Activated CD4-positive, alpha-beta T cell treated with anti-CD3 and anti-CD28 coated beads, Interleukin-10, Interleukin-2, amounts not matched to agents 100 ng/mL and 50 ng/mL, durations not matched to agents 16 hours and 8 hours (primary cell): ENCODE measurements around the gene NMT2.
"Not testable (repeated sequence)": the region's sequence is repeated elsewhere in the genome, so short reads cannot be mapped to it uniquely, and the experiment has no call there.

Experiments used
- DNase-seq: peaks from one replicate; pipeline ENCODE4 v3.0.0-alpha.2; 2020

NMT2 gene

DNA sequence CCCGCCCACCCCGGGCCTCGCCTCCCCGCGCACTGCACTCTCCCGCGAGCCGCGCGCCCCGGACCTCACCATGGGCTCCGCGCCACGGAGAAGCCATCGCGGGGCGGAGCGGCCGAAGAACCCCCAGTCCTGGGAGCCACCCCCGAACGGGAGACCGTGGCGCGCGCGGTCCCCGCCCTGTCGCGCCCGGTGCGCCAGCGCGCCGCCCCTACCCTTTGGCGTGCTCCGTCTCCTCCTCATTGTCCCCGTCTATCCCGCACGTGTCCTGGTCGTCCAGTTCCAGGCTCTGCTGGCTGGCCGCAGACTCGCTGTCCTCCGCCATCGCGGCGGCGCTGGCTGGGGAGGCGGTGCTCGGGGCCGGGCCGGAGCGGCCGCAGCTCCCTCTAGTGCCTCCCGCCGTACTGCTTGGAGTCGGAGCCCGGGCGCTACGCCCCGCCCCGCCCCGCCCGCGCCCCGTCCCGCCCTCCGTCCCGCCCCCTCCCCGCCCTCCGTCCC is at the start of gene NMT2:
Gene NMT2 (minus strand): TSS at position 403 of the 495 bp plus-strand sequence. CDS start 81 bp downstream, at position 322.
- DNase-seq, result no peak

DNA sequence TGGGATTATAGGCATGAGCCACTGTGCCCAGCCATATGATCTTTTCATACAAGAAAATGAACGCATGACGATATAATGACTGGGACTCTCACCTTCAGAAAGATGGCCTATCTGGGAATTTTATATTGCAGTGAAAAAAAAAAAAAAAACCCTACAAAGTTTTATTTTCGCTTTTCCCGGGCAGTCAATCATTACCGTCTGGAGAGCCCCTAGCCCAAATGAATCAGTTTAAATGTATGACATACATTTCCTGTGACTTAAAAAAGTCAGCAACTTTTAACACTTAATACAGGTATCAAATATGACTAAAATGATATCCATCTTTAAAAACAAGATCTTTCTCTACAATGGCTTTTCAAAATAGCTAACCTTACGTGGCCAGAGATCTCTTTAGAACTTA is 48.2 kb upstream of the NMT2 start:
- no peak for DNase-seq

DNA sequence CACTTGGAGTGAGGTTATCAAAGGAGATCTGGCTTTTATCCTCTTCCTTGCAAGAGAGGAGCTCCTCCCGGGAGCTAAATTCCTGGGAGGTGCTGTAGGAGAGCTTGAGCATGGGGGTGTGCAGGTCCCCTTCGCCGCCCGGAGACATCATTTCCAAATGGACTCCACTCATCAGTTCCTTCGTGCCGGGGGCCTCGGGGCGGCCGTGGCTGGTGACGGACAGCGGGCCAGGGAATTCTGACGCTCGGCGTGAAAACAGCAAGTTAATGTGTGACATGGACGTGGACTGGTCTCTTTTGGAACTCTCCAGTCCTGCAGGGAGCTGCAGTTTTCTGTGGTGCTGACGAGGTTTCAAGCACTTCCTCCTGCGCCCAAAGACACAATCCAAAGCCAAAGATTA is 45.7 kb upstream of the NMT2 start:
- no peak for DNase-seq

DNA sequence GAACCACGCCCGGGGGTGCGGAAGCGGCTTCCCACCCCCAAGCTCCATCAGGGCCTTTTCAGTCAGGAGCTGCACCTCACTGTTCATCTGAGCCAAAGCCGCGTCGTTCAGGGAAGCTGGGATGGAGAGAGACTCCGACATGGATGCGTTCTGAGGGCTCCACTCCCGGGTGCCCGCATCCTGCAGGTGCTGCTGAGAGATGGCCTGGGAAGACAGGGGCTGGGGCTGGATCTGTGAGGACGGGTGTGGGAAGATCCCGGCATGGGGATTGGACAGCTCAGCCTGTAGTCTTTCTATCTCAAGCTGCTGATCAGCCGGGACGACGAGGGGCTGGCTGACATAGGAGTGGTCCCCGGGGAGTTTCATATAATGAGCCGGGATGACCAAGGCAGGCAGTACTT is 45.0 kb upstream of the NMT2 start:
- DNase-seq, result no peak

DNA sequence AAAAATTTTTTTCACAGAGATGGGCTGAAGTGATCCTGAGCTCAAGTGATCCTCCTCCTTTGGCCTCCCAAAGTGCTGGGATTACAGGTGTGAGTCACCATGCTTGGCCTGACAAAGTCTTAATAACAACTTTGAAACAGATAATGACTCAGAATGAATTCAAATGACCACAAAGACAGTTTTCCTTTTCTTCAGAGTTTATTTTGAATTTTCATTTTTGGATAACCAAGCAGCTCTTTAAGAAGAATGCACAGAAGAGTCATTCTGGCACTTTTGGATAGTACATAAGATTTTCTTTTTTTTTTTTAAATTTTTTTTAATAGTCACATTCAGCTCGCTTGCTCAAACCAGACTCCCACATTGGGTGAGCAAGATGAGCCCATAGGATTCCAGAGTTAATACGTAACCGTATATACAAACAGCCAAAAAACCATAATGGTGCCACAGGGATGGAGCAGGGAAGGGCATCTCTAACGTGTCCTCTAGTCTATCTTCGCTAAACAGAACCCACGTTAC is 43.0 kb upstream of the NMT2 start:
- DNase-seq, result no peak

GRCh38 chr10:15210521-15210920 is 42.0 kb upstream of the NMT2 start:
- DNase-seq, result no peak

GRCh38 chr10:15209827-15210509 is 41.5 kb upstream of the NMT2 start:
- peak; percentile 81 for DNase-seq

DNA sequence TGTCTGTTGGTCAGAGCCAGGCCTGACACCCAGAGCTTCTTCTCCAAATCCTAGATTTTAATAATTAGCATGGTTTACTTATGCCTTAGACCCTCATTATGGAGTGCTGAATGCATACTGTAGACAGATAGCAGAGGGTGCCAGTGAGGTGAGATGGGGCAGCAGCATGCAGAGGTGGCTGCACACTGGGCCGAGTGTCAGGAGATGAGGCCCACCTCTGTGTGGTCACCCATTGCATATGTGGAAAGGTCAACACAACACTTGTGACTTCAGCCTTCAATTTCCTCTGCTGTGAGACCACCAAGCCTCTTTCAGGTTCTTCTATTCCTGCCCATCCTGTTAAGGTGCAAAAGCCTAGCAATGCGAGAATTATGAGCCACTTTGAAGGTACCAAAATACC is 39.7 kb upstream of the NMT2 start:
- DNase-seq, result no peak

DNA sequence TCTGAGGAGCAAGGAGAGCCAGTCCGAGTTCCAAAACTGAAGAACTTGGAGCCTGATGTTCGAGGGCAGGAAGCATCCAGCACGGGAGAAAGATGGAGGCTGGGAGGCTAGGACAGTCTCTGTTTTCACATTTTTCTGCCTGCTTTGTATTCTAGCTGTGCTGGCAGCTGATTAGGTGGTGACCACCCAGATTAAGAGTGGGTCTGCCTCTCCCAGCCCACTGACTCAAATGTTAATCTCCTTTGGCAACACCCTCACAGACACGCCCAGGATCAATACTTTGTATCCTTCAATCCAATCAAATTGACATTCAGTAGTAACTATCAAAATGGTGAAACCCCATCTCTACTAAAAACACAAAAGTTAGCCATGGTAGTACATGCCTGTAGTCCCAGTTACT is 38.9 kb upstream of the NMT2 start:
- DNase-seq, result not testable (repeated sequence)

DNA sequence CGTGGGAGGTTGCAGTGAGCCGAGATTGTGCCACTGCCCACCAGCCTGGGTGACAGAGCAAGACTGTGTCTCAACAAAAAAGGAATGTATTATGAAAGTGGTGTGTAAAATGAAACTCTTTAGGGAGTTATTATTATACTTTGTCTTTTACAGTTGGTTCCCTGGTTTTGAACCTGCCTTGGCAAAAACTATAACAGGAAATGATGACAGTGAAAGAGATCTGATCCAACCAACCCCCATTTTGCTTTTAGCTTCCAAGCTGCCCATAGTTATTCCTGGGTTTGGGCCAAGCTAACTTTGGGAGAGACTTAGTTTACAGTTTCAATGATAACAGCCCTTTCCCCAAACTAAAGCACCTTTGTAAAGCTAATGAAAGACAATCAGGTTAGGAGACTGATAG is 34.1 kb upstream of the NMT2 start:
- DNase-seq, result no peak

GRCh38 chr10:15202301-15202621 is 33.8 kb upstream of the NMT2 start:
- not testable (repeated sequence) for DNase-seq

- DNase-seq, result no peak
Measured at GRCh38 chr10:15201589-15202300, 33.3 kb upstream of the NMT2 start.

- no peak for DNase-seq
Measured at GRCh38 chr10:15200626-15201025, 32.1 kb upstream of the NMT2 start.

DNA sequence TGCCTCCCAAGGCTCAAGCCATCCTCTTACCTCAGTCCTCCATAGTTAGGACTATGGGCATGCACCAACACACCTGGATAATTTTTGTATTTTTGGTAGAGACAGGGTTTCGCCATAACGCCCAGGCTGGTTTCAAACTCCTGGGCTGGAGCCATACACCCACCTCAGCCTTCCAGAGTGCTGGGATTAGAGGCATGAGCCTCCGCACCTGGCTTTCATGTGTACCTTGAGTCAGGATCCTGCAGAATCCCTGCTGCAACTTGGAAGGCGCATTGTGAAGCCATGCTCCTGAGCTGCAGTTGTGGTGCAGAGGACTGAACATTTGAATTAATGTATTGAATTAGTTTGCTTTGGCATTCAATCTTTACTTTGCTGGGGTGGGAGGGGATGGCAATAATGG is 29.4 kb upstream of the NMT2 start:
- no peak for DNase-seq

DNA sequence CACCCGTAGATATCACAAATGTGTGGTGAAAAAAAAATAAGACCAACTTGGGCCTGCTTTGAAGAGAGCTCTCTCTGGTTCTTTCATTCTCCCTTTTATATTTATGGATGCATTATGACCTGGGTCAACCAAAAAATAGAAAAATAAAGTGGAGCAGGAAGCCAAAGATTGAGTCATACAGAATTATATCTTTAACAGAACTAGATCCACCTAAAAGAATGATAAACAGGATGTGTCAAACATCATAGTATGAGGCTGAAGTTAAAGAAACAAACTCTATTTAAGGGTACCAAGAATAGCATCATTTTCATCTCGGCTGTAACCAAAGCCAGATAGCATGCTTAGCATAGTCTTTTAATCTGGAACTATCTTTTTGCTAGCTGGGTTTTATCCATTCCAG is 28.8 kb upstream of the NMT2 start:
- DNase-seq, result no peak

GRCh38 chr10:15196021-15196834 is 27.7 kb upstream of the NMT2 start:
- DNase-seq, result no peak

DNA sequence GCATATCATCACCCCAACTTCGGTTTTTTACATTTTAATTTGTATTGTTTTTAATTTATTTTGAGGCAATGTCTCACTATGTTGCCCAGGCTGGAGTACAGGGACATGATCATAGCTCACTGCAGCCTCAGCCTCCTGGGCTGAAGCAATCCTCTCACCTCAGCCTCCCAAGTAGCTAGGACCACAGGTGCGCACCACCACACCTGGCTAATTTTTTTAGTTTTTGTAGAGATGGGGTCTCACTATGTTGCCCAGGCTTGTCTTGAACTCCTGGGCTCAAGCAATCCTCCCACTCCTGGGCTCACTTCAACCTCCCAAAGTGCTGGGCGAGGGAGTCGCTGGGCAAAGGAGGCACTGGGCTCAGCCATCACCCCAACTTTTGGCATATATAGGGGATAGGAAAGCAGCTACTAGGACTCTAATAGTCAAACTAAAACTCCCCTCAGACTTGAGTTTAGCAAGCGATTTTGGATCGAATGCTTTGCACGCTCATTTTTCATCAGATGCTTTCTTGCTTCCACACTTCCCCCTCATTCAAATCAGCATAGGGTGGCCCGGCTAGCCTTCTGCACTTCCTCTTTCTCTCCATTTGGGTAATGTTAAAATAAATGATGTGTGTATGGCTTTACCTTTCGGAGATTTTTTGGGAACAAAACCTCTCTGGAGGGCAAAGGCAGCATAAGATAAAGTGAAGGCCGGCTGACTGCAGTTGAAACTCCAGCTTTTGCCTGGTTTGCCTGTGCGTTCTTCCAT is 20.8 kb upstream of the NMT2 start:
- DNase-seq, result no peak

DNA sequence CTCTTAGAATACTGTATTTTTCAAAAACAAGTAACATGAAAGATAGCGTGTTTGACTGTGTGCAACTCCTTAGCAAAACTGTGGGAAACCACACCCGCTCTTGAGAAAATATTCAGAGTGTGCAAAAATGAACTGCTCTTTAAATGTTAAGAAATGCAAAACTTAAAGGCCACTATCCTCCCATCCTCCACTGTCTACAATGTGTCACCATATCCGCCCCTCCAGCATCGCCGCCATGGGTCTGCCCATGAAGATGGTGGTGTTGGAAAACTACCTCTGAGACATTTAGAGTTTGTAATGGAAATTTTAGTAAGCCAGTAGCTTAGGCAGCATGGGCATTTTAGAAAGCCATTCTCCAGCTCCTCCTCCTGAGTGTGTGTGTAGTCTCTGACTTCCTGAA is 20.1 kb upstream of the NMT2 start:
- DNase-seq, result no peak

DNA sequence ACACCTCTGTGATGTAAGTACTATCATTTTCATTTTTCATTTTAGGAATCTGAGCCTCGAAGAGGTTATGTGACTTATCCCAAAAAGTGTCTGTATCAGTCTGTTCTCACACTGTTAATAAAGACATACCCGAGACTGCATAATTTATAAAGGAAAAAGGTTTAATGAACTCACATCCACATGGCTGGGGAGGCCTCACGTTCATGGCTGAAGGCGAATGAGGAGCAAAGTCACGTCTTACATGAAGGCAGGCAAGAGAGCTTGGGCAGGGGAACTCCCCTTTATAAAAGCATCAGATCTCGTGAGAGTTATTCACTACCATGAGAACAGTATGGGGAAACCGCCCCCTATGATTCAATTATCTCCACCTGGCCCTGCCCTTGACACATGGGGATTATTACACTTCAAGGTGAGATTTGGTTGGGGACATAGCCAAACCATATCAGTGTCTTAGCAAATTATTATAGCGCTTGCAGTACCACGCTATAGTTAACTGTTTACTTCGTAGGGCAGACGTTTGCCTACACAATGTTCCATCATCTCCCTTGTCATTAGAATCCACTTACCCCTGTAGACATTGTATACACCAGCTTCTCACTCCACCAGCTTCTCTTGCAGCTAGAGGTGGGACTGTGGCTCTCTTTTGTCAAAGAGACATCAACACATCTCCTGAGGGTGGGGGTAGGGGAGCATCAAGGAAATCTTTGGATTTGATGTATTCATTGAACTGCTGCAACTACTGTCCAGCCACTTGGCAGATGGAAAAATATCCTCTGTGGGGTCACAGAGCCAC is 15.4 kb upstream of the NMT2 start:
- DNase-seq, result no peak

GRCh38 chr10:15182540-15183207 is 14.2 kb upstream of the NMT2 start:
- no peak for DNase-seq

DNA sequence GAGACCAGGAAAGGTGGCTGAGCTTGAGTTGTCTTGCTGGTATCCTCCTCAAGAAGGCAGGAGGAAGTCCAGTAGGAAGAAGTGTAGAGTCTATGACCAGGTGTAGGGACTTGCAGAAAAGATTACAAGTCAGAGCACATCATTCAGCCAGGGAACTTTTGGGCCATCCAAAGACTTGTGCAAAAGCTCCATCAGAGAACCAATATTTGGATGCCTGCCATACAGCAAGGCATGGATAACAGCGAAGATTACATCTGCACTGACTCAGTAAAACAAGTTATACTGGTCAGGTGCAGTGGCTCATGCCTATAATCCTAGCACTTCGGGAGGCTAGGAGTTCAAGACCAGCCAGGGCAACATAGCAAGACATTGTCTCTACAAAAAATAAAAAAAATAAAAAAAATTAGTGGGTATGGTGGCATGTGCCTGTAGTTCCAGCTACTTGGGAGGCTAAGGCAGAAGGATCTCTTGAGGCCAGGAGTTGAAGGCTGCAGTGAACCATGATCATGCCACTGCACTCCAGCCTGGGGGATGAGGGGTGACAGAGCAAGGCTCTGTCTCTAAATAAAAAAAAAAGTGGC is 13.2 kb upstream of the NMT2 start:
- DNase-seq, result no peak
